ENCODE measurements around the gene KLHL10. TPM values are rescaled to one million over a fixed set of nuclear protein-coding genes. Genes with fewer than 3 reads are reported as not detected.

Gene KLHL10
- total and polyA plus RNA-seq, 2 of the 13 experiments (the other 11 are each of a cell fraction or from before 2014, with no cell fraction given): 0.04 to 0.08 TPM

DNA sequence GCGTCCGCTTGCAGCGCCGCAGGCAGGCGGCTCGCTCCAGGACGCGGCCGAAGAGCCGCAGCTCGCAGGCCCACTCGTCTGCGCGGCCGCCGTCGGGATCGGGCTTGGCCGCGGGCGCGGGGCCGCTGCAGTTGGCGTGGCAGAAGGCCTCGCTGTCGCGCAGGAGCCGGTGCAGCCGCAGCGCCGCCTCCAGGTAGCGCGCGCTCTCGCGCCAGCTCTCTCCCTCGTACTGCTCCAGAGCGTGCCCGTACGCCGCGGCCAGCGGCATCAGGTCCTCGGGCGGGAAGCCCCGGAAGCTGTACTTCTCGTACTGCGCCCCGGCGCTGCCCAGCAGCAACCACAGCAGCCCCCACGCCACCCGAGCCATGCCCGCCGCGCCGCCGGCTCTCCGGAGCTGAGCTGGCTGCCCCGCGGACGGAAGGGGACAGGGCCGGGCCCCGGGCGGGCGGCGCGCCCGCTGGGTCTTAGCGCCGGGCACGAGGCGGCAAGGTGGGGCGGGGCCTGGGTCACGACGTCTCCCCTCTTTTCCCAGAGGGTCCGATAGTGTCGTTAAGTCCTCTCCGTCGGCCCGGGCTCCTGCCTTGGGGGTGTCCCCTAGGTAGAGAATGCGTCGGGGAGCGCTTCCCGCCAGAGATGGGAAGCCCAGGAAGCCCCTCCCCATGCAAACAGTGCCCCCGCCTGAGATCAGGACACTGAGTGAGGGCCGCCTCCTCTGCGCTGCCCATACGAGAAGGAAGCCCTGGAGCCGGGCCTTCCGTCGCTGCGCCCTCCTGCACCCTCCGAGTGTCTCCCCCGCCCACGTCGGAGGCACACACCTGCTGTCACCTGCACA, 25.9 kb upstream of the KLHL10 start, which contains the start of gene P3H4 (continued):
- TF ChIP-seq, protein P1, sequence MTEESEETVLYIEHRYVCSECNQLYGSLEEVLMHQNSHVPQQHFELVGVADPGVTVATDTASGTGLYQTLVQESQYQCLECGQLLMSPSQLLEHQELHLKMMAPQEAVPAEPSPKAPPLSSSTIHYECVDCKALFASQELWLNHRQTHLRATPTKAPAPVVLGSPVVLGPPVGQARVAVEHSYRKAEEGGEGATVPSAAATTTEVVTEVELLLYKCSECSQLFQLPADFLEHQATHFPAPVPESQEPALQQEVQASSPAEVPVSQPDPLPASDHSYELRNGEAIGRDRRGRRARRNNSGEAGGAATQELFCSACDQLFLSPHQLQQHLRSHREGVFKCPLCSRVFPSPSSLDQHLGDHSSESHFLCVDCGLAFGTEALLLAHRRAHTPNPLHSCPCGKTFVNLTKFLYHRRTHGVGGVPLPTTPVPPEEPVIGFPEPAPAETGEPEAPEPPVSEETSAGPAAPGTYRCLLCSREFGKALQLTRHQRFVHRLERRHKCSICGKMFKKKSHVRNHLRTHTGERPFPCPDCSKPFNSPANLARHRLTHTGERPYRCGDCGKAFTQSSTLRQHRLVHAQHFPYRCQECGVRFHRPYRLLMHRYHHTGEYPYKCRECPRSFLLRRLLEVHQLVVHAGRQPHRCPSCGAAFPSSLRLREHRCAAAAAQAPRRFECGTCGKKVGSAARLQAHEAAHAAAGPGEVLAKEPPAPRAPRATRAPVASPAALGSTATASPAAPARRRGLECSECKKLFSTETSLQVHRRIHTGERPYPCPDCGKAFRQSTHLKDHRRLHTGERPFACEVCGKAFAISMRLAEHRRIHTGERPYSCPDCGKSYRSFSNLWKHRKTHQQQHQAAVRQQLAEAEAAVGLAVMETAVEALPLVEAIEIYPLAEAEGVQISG (CRISPR knock-in tag; IDR thresholded peaks at IDR 0.05): peak; percentile 91
- no peak for TF ChIP-seq ZNF12 (CRISPR knock-in tag; IDR thresholded peaks at IDR 0.05)
- TF ChIP-seq ZNF326 (CRISPR knock-in tag; IDR thresholded peaks at IDR 0.05; ENCODE audit: borderline replicate concordance): no peak
- TF ChIP-seq HOXA7 (CRISPR knock-in tag; IDR thresholded peaks at IDR 0.05): no peak
- no peak; the same call in 1 of the 2 replicates for TF ChIP-seq ZBTB8A (CRISPR knock-in tag; IDR thresholded peaks at IDR 0.05; ENCODE audit: borderline replicate concordance, low read depth)
- TF ChIP-seq, protein P2, sequence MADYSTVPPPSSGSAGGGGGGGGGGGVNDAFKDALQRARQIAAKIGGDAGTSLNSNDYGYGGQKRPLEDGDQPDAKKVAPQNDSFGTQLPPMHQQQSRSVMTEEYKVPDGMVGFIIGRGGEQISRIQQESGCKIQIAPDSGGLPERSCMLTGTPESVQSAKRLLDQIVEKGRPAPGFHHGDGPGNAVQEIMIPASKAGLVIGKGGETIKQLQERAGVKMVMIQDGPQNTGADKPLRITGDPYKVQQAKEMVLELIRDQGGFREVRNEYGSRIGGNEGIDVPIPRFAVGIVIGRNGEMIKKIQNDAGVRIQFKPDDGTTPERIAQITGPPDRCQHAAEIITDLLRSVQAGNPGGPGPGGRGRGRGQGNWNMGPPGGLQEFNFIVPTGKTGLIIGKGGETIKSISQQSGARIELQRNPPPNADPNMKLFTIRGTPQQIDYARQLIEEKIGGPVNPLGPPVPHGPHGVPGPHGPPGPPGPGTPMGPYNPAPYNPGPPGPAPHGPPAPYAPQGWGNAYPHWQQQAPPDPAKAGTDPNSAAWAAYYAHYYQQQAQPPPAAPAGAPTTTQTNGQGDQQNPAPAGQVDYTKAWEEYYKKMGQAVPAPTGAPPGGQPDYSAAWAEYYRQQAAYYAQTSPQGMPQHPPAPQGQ (CRISPR knock-in tag; IDR thresholded peaks at IDR 0.05; ENCODE audit: borderline replicate concordance): peak; percentile 92; the same call in 1 of the 2 replicates
- no peak for TF ChIP-seq NCOR1 (IDR thresholded peaks at IDR 0.05; ENCODE audit: borderline replicate concordance, low read length)
- peak; percentile 65 for TF ChIP-seq KDM2A (CRISPR knock-in tag; IDR thresholded peaks at IDR 0.05; ENCODE audit: borderline replicate concordance, low read depth)
- no peak for TF ChIP-seq MBNL3 (CRISPR knock-in tag; conservative IDR thresholded peaks at IDR 0.05)
- no peak for TF ChIP-seq ZNF510 (CRISPR knock-in tag; IDR thresholded peaks at IDR 0.05; ENCODE audit: low read depth)
- TF ChIP-seq ZNF720 (CRISPR knock-in tag; IDR thresholded peaks at IDR 0.05): no peak
- TF ChIP-seq GZF1 (CRISPR knock-in tag; IDR thresholded peaks at IDR 0.05): no peak
- TF ChIP-seq BORCS8-MEF2B (CRISPR knock-in tag; IDR thresholded peaks at IDR 0.05): peak; percentile 86
- TF ChIP-seq HIVEP1 (CRISPR knock-in tag; IDR thresholded peaks at IDR 0.05): peak; percentile 23; the same call in 1 of the 2 replicates
- TF ChIP-seq PAWR (CRISPR knock-in tag; IDR thresholded peaks at IDR 0.05; ENCODE audit: borderline replicate concordance): 0 out of 2 replicates have a peak, but pooled peaks have one; percentile 44
- no peak for TF ChIP-seq ATF3 (CRISPR knock-in tag; IDR thresholded peaks at IDR 0.05)
- peak; percentile 69; the same call in 1 of the 2 replicates for TF ChIP-seq REL (CRISPR knock-in tag; conservative IDR thresholded peaks at IDR 0.05)
- TF ChIP-seq HNF1B (CRISPR knock-in tag; IDR thresholded peaks at IDR 0.05): no peak
- TF ChIP-seq, protein P3, sequence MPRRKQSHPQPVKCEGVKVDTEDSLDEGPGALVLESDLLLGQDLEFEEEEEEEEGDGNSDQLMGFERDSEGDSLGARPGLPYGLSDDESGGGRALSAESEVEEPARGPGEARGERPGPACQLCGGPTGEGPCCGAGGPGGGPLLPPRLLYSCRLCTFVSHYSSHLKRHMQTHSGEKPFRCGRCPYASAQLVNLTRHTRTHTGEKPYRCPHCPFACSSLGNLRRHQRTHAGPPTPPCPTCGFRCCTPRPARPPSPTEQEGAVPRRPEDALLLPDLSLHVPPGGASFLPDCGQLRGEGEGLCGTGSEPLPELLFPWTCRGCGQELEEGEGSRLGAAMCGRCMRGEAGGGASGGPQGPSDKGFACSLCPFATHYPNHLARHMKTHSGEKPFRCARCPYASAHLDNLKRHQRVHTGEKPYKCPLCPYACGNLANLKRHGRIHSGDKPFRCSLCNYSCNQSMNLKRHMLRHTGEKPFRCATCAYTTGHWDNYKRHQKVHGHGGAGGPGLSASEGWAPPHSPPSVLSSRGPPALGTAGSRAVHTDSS (CRISPR knock-in tag; conservative IDR thresholded peaks at IDR 0.05): 0 out of 2 replicates have a peak, but pooled peaks have one; percentile 81
- no peak for TF ChIP-seq ZNF253 (CRISPR knock-in tag; IDR thresholded peaks at IDR 0.05; ENCODE audit: borderline replicate concordance)
